NK-92 (cell line): Measurements from ENCODE around the gene SARS2.

ENCODE experiments used
- DNase-seq: peaks from one replicate; lab custom pipeline; 2025; ENCODE audit not compliant: unreplicated experiment; lab: John Stamatoyannopoulos, UW

Gene SARS2

GRCh38 chr19:38867171-38867780 lies 63.3 kb downstream of the SARS2 start:
- DNase-seq = no peak
